Endothelial cell (in vitro differentiated cells): Measurements from ENCODE around the gene HAND1. TPM values are rescaled to one million over a fixed set of nuclear protein-coding genes. Genes with fewer than 3 reads are reported as not detected.

Experiments
- DNase-seq: peaks from one replicate; pipeline ENCODE4 v3.0.0; 2021; ENCODE audit warnings: low spot score
- H3K27ac Mint-ChIP-seq: one replicate; pipeline ENCODE4 v1.8.0; 2021; ENCODE audit warnings: mixed read lengths, inconsistent platforms; ENCODE audit not compliant: unreplicated experiment
- H3K27me3 Mint-ChIP-seq: one replicate; pipeline ENCODE4 v1.8.0; 2021; ENCODE audit warnings: mild to moderate bottlenecking, moderate library complexity, mixed read lengths, inconsistent platforms; ENCODE audit not compliant: unreplicated experiment
- H3K36me3 Mint-ChIP-seq: one replicate; pipeline ENCODE4 v1.8.0; 2021; ENCODE audit warnings: mild to moderate bottlenecking, low read depth, mixed read lengths, inconsistent platforms; ENCODE audit not compliant: unreplicated experiment
- H3K4me1 Mint-ChIP-seq: one replicate; pipeline ENCODE4 v1.8.0; 2021; ENCODE audit warnings: mild to moderate bottlenecking, mixed read lengths, inconsistent platforms; ENCODE audit not compliant: unreplicated experiment
- H3K4me3 Mint-ChIP-seq: one replicate; pipeline ENCODE4 v1.8.0; 2021; ENCODE audit warnings: mild to moderate bottlenecking, mixed read lengths, inconsistent platforms; ENCODE audit not compliant: unreplicated experiment
- H3K9me3 Mint-ChIP-seq: one replicate; pipeline ENCODE4 v1.8.0; 2021; ENCODE audit warnings: mixed read lengths, inconsistent platforms; ENCODE audit not compliant: unreplicated experiment
- CTCF ChIP-seq: fragments of 200-600 bp; sonication (generic); IDR thresholded peaks from one replicate; pipeline ENCODE4 v1.5.0; 2021; ENCODE audit warnings: antibody characterized with exemption; ENCODE audit not compliant: unreplicated experiment
- total RNA-seq: library from RNA; stranded (reverse); fragmentation: NEBNext Ultra II Directional; extraction: Animal tissue kit (Norgen Biotek cat#: 25700); gene quantifications from one replicate; pipeline ENCODE4 v1.2.1, GENCODE V29; 2021; ENCODE audit not compliant: unreplicated experiment

The HAND1 gene
- total RNA-seq, 1 donor from 2014 or later: 0.95 TPM

- Mint-ChIP-seq H3K36me3 (no peaks in the 10 kb centered on the region), H3K27ac (no peak overlapping the region), H3K9me3 (no peaks in the 10 kb centered on the region), H3K4me1 (no peaks in the 10 kb centered on the region), H3K4me3 (no peak overlapping the region), H3K27me3 (peaks cover 2% of the 10 kb centered on the region)
- TF ChIP-seq CTCF: no peak
- DNase-seq: no peak
Measured at GRCh38 chr5:154428208-154428607, 49.8 kb downstream of the HAND1 start.

Other genes starting within 250 kb of the HAND1 start
- 40.8 TPM for gene SAP30L, start 32.2 kb downstream of the HAND1 start, total RNA-seq